IPS DF 19.7 (cell line): ENCODE results near the gene DNAJC21.
"Not testable (repeated sequence)": the region's sequence is repeated elsewhere in the genome, so short reads cannot be mapped to it uniquely, and the experiment has no call there.

Source experiments
- DNase-seq: peaks from one replicate; pipeline ENCODE4 v3.0.0-alpha.2; 2013; ENCODE audit warnings: low read depth, low spot score

The DNAJC21 gene

GRCh38 chr5:34923256-34923655 is 6.1 kb upstream of the DNAJC21 start:
- not testable (repeated sequence) for DNase-seq

GRCh38 chr5:34923694-34924461 is 5.5 kb upstream of the DNAJC21 start:
- DNase-seq, result no peak

- no peak for DNase-seq
Observed at GRCh38 chr5:34924462-34924765, 4.9 kb upstream of the DNAJC21 start.

GRCh38 chr5:34926318-34926888 is 3.0 kb upstream of the DNAJC21 start:
- no peak for DNase-seq

- DNase-seq, result no peak
Observed at GRCh38 chr5:34927785-34928184, 1.6 kb upstream of the DNAJC21 start.

- DNase-seq, result no peak
Observed at GRCh38 chr5:34928267-34928666, 1.1 kb upstream of the DNAJC21 start.

GRCh38 chr5:34929720-34930461 is 532 bp downstream of the DNAJC21 start:
- peak; percentile 33 for DNase-seq

GRCh38 chr5:34930462-34930844 is 1.1 kb downstream of the DNAJC21 start:
- no peak for DNase-seq

- DNase-seq, result no peak
Observed at GRCh38 chr5:34930870-34931269, 1.5 kb downstream of the DNAJC21 start.

GRCh38 chr5:34932947-34933346 is 3.6 kb downstream of the DNAJC21 start:
- no peak for DNase-seq

GRCh38 chr5:34941936-34942335 is 12.6 kb downstream of the DNAJC21 start:
- DNase-seq, result no peak

GRCh38 chr5:34944044-34944443 is 14.7 kb downstream of the DNAJC21 start:
- no peak for DNase-seq

- no peak for DNase-seq
Observed at GRCh38 chr5:34944460-34945047, 15.2 kb downstream of the DNAJC21 start.

- DNase-seq, result no peak
Observed at GRCh38 chr5:34957321-34957720, 28.0 kb downstream of the DNAJC21 start.

GRCh38 chr5:34957857-34958690 is 28.7 kb downstream of the DNAJC21 start:
- DNase-seq, result no peak

- DNase-seq, result no peak
Observed at GRCh38 chr5:34959323-34959722, 30.0 kb downstream of the DNAJC21 start.

GRCh38 chr5:34967540-34967939 is 38.2 kb downstream of the DNAJC21 start:
- no peak for DNase-seq

- no peak for DNase-seq
Observed at GRCh38 chr5:34968258-34968657, 38.9 kb downstream of the DNAJC21 start.

- DNase-seq, result no peak
Observed at GRCh38 chr5:34970552-34970951, 41.2 kb downstream of the DNAJC21 start.

- not testable (repeated sequence) for DNase-seq
Observed at GRCh38 chr5:34971655-34972054, 42.3 kb downstream of the DNAJC21 start.

GRCh38 chr5:34976347-34976746 is 47.0 kb downstream of the DNAJC21 start:
- DNase-seq, result no peak
